HG03575 (cell line): ENCODE measurements around the gene PLD4.
"Not testable (repeated sequence)": the region's sequence is repeated elsewhere in the genome, so short reads cannot be mapped to it uniquely, and the experiment has no call there.

Experiments
- ATAC-seq: cut with Tn5 transposase; IDR thresholded peaks from one replicate; pipeline ENCODE4 v1.9.1; 2021; ENCODE audit not compliant: unreplicated experiment, insufficient number of reproducible peaks, low FRiP score; ENCODE audit errors: extremely low read depth

Gene PLD4

DNA sequence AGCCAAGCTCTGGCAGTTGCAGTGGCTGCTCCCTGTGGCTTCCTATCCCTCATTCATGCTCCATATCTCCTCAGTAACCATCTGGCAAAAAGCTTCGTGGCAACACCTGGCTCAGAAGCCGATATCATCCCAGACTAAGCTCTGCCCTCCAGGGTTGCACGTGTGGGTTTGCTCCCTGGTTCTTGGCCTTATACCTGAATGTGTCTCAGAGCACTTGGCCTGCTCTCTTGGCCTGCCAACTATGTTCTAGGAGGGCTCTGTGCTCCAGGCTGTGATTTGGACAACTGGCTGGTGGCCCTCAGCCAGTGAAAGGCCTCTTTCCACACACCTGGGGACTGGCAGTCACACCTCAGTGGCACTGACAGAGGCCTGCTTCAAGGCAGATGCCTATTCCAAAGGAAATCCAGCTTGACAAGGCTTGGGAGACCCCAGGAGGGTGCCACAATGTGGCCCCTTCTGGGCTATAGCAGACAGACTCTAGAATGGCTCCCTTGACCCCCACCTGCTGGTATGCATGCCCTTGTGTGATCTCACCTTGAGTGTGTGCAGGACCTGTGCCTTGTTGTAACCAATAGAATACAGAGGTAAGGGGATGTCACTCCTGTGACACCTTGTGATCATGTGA, 10.5 kb downstream of the PLD4 start:
- no peak for ATAC-seq

DNA sequence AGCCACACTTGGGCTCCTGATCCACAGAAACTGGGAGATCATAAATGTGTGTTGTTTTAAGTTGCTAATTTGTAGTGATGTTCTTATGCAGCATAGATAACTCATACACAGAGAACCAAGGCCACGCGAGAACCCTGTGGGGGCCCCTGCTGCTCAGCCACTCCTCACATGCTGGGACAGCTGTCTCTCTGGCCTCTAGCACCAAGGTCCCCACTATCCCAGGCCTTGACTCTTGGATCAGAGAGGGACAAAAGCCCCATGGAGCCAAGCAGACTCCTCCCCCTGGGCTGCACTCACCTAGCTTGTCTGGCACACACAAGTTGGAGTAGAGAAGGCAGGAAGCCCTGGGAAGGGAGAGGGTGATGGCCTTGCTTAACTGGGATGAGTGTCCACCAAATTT, 11.3 kb downstream of the PLD4 start:
- ATAC-seq = no peak

DNA sequence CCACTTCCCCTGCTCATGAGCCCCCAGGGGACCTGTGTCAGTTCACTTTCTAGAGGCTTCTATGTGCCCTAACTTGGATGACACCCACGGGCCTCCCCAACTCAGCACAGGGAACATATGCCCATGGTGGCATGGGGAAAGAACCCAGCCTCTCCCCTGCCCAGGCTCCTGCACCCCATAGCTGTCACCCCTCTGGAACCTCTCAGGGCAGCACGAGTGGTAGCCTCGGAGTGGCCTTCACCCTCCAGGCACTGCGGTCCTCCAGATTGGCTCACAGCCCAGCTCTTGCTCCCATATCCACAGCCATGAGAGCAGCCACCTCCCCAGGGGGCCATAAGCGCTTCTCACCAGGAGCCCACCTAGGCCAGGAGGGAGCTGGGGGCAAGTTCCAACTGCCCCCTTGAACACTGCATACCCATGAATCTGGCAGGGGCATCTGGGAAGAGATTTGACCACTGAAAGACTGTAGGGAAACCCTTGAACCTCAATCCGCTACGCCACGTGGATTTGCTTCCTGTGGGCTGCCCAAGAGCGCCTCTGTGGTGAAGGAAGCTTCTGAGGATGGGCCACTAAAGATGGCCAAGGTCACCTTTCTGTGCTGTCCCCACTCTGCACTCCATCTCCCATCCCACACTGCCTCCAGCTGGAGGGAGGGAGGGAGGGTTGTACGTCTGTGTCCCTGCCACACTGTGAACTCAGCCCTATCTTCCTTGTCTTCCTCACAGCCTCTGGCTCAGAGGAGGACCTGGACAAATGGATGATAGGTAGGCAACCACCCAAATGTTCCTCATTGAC, 11.9 kb downstream of the PLD4 start:
- no peak for ATAC-seq

DNA sequence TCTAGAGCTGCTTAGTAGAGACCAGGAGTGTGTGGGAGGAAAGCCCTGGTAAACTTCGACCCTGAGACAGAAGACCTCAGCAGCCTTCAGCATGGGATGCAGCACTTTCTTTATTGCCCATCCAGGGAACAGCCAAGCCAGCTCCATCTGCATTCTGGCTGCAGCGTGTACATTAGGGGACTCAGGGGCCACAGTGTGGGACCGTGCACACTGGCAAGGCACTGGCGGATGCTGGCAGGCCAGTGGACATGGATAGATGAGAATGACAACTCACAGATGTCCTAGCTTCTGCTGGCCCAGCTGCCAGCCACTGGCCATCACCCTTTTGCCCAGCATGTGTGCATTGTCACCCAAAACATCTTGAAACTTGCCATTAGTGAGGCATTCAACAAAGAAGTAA, 12.5 kb downstream of the PLD4 start:
- no peak for ATAC-seq

DNA sequence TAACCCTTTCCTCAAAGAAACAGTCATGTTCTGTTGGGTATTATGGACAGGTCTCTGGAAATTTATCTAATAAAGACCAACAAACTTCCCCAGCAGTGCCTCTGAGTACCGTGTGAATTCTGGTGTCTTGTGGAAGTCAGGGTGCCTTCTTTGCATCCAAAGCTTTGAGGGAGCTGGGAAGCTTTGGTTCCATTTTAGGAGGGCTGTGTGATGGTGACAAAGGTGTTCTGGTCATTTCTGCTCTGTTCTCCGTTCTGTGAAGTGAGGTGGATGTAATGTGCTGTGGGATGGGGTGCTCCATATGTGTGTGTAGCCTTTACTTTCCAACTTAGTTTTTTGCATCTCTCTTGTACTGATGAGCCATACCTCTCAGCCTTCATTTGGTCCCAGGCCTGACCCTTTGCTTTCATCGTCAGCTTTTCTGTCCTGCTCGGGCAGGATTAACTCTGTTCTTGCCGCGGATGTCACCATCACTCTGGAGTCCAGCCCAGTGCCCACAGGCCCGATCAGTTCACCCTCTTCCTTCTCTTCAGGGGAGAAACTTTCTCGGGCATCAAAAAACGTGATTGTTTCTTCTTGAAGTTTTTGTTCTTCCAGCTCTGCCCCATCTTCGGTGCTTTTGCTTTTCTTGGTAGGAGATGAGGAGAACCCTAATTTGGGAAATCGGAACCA, 13.2 kb downstream of the PLD4 start:
- ATAC-seq = no peak

DNA sequence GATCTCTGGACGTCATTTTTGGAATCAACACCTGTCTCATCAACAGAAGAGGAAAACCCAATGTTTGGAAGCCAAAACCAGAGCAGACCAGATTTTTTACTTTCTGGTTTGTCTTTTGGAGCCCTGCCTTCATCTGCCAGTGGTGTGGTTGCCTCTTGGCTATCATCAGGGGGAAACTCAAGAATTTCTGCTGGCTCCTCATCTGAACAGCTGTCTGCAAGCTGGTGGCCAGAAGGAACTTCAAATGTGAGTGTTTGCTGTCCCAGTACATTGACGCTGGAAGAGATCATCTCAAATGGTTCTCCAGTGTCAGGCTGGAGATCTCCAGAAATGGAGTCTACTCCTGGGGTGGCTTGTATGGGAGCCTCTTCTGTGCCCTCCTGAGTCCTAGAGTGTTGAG, 13.8 kb downstream of the PLD4 start:
- ATAC-seq = no peak

DNA sequence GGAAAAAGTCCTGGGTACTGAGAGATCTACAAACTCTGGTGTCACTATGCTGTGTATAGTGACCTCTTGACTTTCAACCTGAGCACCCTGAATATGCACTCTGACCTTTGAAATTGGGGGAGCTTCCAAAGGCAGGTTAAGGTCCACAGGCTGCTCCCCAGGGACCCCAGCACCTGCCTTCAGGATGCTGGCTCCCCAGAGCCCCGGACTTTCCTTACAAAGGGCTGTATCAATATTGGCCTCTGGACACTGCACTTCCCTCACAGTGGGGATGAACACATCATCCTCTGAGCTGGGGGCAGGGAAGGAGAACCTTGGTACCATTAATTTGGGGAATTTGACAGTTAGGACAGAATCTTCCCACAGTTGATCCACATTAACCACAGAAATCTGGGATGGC, 14.3 kb downstream of the PLD4 start:
- no peak for ATAC-seq

DNA sequence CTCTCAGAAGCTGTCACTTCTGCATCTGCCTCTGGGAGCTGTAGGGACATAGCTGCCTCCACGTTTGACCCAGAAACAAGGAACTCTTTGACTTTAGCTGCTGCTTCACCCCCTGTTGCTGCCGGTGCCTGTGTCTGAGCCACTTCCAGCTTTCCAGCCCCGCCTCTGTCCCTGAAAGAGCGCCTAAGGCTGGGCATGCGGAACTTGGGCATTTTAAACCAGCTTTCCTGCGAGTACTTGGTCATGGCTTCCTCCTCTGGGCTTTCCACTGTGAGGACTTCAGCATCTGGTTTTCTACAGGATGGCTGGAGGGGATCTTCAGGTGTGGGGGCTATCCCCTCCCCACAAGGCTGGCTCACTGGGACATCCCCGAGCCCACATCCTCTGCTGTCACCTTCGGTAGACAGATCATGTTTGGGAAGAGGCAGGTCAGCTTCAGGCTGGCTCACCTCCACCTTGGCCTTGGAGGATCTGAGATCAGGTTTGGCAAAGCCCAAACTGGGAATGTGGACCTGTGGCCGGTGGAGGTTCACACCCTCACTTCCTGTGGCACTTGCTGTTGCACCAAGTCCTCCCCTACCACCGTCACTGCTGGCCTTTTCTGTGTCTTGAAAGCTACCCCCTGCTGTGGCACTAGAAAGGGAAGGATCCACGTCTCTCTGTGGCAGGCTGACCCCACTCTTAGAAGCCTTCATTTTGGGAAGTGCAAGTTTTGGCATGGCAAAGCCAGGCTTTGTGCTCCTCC, 15.2 kb downstream of the PLD4 start:
- no peak for ATAC-seq

DNA sequence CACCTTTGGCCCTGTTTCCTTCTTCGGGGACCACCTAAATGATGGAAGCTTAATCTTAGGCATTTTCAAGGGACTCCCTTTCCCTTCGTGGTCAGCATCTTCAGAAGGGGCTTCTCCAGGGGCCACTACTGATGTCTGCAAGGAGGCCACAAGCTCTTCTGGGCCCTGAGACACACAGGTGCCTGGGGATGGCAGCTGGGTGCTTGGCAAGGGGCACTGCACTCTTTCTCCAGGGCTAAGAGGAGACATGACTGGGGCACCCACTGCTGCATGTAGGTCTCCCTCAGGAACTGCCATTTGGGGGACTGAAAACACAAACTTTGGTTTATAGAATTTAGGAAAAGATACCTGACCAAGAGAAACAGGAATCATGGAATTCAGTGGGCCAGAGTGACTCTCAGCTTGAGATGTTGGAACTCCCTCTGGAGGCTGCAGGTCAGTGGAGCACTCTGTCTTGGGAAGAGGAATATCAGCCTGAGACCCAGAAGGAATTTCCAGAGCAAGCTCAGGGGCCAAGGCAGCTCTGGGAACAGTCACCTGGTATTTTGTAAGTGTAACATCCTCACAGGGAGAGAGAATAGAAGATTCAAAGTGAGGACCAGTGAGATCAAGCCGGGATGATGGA, 16.0 kb downstream of the PLD4 start:
- ATAC-seq = no peak

DNA sequence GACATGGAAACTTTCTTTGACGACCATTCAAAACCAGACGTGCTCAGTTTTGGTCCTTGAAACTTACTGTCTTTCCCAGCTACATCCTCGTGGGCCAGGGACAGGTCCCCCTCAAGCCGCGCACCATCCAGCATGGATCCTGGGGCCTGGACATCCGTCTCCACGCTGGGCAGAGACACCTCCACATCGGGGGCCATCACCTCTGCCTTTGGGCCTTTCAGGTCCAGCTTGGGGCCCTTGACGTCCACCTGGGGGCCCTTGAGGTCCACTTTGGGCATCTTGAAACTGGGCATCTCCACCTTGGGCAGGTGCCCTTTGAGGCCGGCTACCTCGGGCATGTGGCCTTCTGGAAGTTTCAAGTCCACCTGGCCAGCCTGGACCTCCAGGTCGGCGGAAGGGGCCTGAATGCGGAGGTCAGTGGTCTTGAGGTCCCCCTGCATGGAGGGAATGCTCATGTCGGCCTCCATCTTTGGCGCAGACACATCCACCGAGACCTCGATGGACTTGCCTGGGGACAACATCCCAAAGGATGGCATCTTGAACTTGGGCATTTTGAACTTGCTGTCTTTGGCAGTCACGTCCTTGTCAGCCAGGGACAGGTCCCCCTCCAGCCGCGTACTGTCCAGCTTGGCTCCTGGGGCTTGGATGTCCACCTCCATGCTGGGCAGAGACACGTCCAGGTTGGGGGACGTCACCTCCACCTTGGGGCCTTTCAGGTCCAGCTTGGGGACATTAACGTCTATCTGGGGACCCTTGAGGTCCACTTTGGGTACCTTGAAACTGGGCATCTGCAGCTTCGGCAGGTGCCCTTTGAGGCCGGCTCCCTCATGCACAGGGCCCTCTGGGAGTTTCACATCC, 17.1 kb downstream of the PLD4 start:
- ATAC-seq = no peak

DNA sequence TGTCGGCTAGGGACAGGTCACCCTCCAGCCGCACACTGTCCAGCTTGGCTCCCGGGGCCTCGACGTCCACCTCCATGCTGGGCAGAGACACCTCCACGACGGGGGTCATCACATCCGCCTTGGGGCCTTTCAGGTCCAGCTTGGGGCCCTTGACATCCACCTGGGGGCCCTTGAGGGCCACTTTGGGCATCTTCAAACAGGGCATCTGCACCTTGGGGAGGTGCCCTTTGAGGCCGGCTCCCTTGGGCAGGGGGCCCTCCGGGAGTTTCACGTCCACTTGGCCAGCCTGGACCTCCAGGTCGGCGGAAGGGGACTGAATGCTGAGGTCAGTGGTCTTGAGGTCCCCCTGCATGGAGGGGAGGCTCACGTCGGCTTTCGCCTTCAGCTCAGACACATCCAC, 17.9 kb downstream of the PLD4 start:
- ATAC-seq = no peak

DNA sequence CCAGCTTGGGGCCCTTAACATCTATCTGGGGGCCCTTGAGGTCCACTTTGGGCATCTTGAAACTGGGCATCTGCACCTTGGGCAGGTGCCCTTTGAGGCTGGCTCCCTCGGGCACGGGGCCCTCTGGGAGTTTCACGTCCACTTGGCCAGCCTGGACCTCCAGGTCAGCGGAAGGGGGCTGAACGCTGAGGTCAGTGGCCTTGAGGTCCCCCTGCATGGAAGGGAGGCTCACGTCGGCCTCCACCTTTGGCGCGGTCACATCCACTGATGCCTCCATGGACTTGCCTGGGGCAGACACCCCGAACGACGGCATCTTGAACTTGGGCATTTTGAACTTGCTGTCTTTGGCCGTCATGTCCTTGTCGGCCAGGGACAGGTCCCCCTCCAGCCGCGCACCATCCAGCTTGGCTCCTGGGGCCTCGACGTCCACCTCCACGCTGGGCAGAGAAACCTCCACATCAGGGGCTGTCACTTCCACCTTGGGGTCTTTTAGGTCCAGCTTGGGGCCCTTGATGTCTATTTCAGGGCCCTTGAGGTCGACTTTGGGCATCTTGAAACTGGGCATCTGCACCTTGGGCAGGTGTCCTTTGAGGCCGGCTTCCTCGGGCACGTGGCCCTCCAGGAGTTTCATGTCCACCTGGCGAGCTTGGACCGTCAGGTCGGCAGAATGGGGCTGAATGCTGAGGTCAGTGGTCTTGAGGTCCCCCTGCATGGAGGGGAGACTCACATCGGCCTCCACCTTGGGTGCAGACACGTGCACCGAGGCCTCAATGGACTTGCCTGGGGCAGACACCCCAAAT, 18.7 kb downstream of the PLD4 start:
- ATAC-seq = not testable (repeated sequence)

DNA sequence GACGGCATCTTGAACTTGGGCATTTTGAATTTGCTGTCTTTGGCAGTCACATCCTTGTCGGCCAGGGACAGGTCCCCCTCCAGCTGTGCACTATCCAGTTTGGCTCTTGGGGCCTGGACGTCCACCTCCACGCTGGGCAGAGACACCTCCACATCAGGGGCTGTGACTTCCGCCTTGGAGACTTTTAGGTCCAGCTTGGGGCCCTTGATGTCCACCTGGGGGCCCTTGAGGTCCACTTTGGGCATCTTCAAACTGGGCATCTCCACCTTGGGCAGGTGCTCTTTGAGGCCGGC, 19.3 kb downstream of the PLD4 start:
- not testable (repeated sequence) for ATAC-seq

DNA sequence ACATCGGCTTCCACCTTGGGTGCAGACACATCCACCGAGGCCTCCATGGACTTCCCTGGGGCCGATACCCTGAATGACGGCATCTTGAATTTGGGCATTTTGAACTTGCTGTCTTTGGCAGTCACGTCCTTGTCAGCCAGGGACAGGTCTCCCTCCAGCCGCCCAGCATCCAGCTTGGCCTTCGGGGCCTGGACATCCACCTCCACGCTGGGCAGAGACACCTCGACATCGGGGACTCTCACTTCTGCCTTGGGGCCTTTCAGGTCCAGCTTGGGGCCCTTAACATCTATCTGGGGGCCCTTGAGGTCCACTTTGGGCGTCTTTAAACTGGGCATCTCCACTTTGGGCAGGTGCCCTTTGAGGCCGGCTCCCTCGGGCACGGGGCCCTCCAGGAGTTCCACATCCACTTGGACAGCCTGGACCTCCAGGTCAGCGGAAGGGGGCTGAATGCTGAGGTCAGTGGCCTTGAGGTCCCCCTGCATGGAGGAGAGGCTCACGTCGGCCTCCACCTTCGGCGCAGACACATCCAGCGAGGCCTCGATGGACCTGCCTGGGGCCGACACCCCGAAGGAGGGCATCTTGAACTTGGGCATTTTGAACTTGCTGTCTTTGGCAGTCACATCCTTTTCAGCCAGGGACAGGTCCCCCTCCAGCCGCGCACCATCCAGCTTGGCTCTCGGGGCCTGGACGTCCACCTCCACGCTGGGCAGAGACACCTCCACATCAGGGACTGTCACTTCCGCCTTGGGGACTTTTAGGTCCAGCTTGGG, 19.9 kb downstream of the PLD4 start:
- not testable (repeated sequence) for ATAC-seq

DNA sequence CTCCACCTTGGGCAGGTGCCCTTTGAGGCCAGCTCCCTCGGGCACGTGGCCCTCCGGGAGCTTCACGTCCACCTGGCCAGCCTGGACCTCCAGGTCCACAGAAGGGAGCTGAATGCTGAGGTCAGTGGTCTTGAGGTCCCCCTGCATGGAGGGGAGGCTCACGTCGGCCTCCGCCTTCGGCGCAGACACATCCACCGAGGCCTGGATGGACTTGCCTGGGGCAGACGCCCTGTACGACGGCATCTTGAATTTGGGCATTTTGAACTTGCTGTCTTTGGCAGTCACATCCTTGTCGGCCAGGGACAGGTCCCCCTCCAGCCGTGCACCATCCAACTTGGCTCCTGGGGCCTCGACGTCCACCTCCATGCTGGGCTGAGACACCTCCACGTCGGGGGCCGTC, 20.6 kb downstream of the PLD4 start:
- ATAC-seq = not testable (repeated sequence)

DNA sequence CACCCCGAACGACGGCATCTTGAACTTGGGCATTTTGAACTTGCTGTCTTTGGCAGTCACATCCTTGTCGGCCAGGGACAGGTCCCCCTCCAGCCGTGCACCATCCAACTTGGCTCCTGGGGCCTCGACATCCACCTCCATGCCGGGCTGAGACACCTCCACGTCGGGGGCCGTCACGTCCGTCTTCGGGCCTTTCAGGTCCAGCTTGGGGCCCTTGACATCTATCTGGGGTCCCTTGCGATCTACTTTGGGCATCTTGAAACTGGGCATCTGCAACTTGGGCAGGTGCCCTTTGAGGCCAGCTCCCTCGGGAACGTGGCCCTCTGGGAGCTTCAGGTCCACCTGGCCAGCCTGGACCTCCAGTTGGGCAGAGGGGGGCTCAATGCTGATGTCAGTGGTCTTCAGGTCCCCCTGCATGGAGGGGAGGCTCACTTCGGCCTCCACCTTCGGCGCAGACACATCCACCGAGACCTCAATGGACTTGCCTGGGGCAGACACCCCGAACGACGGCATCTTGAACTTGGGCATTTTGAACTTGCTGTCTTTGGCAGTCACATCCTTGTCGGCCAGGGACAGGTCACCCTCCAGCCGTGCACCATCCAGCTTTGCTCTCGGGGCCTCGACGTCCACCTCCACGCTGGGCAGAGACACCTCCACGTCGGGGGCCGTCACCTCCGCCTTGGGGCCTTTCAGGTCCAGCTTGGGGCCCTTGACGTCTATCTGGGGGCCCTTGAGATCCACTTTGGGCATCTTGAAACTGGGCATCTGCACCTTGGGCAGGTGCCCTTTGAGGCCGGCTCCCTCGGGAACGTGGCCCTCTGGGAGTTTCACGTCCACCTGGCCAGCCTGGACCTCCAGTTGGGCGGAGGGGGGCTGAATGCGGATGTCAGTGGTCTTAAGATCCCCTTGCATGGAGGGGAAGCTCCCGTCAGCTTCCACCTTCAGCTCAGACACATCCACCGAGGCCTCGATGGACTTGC, 21.6 kb downstream of the PLD4 start:
- ATAC-seq = not testable (repeated sequence)
